Stimulated activated CD8-positive, alpha-beta memory T cell treated with anti-CD3 and anti-CD28 coated beads, Interleukin-15, amount 100 ng/mL, for 24 hours (primary cell): Measurements from ENCODE around the gene SAA4.
"Not testable (repeated sequence)": the region's sequence is repeated elsewhere in the genome, so short reads cannot be mapped to it uniquely, and the experiment has no call there.

Source experiments
- DNase-seq: peaks from one replicate; pipeline ENCODE4 v3.0.0-alpha.2; 2020; ENCODE audit warnings: low read depth

SAA4 gene

GRCh38 chr11:18236664-18237356 lies at the start of gene SAA4:
Gene SAA4 (minus strand): TSS chr11:18236802. CDS start chr11:18235926, 876 bp downstream.
- DNase-seq: no peak

GRCh38 chr11:18285841-18286240 lies 49.2 kb upstream of the SAA4 start:
- no peak for DNase-seq

- no peak for DNase-seq
Measured at GRCh38 chr11:18282626-18283025, 46.0 kb upstream of the SAA4 start.

- no peak for DNase-seq
Measured at GRCh38 chr11:18280438-18281045, 43.9 kb upstream of the SAA4 start.

GRCh38 chr11:18277565-18278271 lies 41.1 kb upstream of the SAA4 start:
- DNase-seq: no peak

GRCh38 chr11:18271206-18271605 lies 34.6 kb upstream of the SAA4 start:
- no peak for DNase-seq

GRCh38 chr11:18270102-18270501 lies 33.5 kb upstream of the SAA4 start:
- DNase-seq: no peak

- DNase-seq: not testable (repeated sequence)
Measured at GRCh38 chr11:18269252-18269651, 32.6 kb upstream of the SAA4 start.

GRCh38 chr11:18267335-18268133 lies 30.9 kb upstream of the SAA4 start:
- DNase-seq: not testable (repeated sequence)

GRCh38 chr11:18265949-18266348 lies 29.3 kb upstream of the SAA4 start, which contains the start of gene SAA1:
Gene SAA1 (plus strand): TSS chr11:18266264. CDS start chr11:18266888, 624 bp downstream.
- DNase-seq: no peak

- no peak for DNase-seq
Measured at GRCh38 chr11:18264677-18265555, 28.3 kb upstream of the SAA4 start.

- no peak for DNase-seq
Measured at GRCh38 chr11:18264035-18264434, 27.4 kb upstream of the SAA4 start.

GRCh38 chr11:18262681-18263350 lies 26.2 kb upstream of the SAA4 start:
- DNase-seq: not testable (repeated sequence)

GRCh38 chr11:18261721-18262120 lies 25.1 kb upstream of the SAA4 start:
- no peak for DNase-seq

GRCh38 chr11:18259259-18259658 lies 22.7 kb upstream of the SAA4 start:
- DNase-seq: no peak

GRCh38 chr11:18254781-18255361 lies 18.3 kb upstream of the SAA4 start:
- DNase-seq: no peak

- no peak for DNase-seq
Measured at GRCh38 chr11:18253778-18254338, 17.3 kb upstream of the SAA4 start.

- DNase-seq: no peak
Measured at GRCh38 chr11:18253233-18253632, 16.6 kb upstream of the SAA4 start.

GRCh38 chr11:18248561-18248960 lies 12.0 kb upstream of the SAA4 start, which contains the start of gene SAA2:
Gene SAA2 (minus strand): TSS chr11:18248668. CDS start chr11:18248011, 657 bp downstream.
- DNase-seq: no peak

GRCh38 chr11:18247191-18247581 lies 10.6 kb upstream of the SAA4 start:
- DNase-seq: not testable (repeated sequence)
